CD14-positive monocyte (primary cell): ENCODE measurements around the gene CAMTA1. TPM values are rescaled to one million over a fixed set of nuclear protein-coding genes. Genes with fewer than 3 reads are reported as not detected.

Experiments
- DNase-seq, 3 donors: peaks; one replicate each; pipeline ENCODE4 v3.0.0-alpha.2; 2011 to 2022
- H2AFZ ChIP-seq: 2 replicates; pipeline ENCODE4 v1.6.0; 2012; ENCODE audit warnings: mild to moderate bottlenecking, low read depth, low read length, inconsistent platforms; ENCODE audit not compliant: insufficient read depth, poor library complexity, severe bottlenecking
- H3K27ac ChIP-seq, 2 donors: 1 replicate in 1 of 2; 2 replicates in 1 of 2; pipeline ENCODE4 v1.5.1; 2012 to 2013; ENCODE audit warnings: low read length in 2 of 2, control low read depth in 1 of 2, inconsistent platforms in 1 of 2, low read depth in 1 of 2, mild to moderate bottlenecking in 1 of 2
- H3K27me3 ChIP-seq, 2 donors: one replicate each; pipeline versions ENCODE4 v1.6.0 to v1.6.1; 2011 to 2013; ENCODE audit warnings: low read length in 2 of 2; ENCODE audit not compliant: control insufficient read depth in 2 of 2, insufficient read depth in 2 of 2
- H3K36me3 ChIP-seq, 2 donors: replicated peaks in 1 of 2; 1 replicate in 1 of 2; 2 replicates in 1 of 2; pipeline versions ENCODE4 v1.5.1 to v1.6.1; 2012 to 2013; ENCODE audit warnings: low read length in 2 of 2, control low read depth in 1 of 2, inconsistent platforms in 1 of 2, mild to moderate bottlenecking in 1 of 2; ENCODE audit not compliant: insufficient read depth in 2 of 2, control insufficient read depth in 1 of 2
- H3K4me1 ChIP-seq, 2 donors: 1 replicate in 1 of 2; 2 replicates in 1 of 2; pipeline versions ENCODE4 v1.5.1 to v1.6.1; 2012 to 2013; ENCODE audit warnings: low read length in 2 of 2, control low read depth in 1 of 2, inconsistent platforms in 1 of 2, mild to moderate bottlenecking in 1 of 2, moderate library complexity in 1 of 2; ENCODE audit not compliant: insufficient read depth in 2 of 2, control insufficient read depth in 1 of 2
- H3K4me2 ChIP-seq: replicated peaks from 2 replicates; pipeline ENCODE3; 2012; ENCODE audit warnings: low read length, moderate library complexity, mild to moderate bottlenecking; ENCODE audit not compliant: poor library complexity, severe bottlenecking; ENCODE audit errors: extremely low read depth
- H3K4me3 ChIP-seq, 3 experiments: fragments of 200-600 bp in 1 of 3; sonication (generic) in 1 of 3; replicated peaks in 1 of 3; 1 replicate in 2 of 3; 2 replicates in 1 of 3; pipeline ENCODE4 v1.5.1; 2011 to 2013; ENCODE audit warnings: low read length in 3 of 3, mild to moderate bottlenecking in 3 of 3, control low read depth in 2 of 3, low read depth in 2 of 3, inconsistent platforms in 1 of 3, moderate library complexity in 1 of 3
- H3K79me2 ChIP-seq: 2 replicates; pipeline ENCODE4 v1.6.0; 2012; ENCODE audit warnings: mild to moderate bottlenecking, control low read depth, inconsistent platforms, low read length, moderate library complexity; ENCODE audit not compliant: insufficient read depth
- H3K9ac ChIP-seq: 2 replicates; pipeline ENCODE4 v1.6.0; 2017; ENCODE audit warnings: low read length, mild to moderate bottlenecking; ENCODE audit not compliant: insufficient read depth, poor library complexity, severe bottlenecking
- H3K9me3 ChIP-seq, 2 donors: replicated peaks in 1 of 2; 1 replicate in 1 of 2; 2 replicates in 1 of 2; pipeline versions ENCODE4 v1.5.1 to v1.6.1; 2012 to 2013; ENCODE audit warnings: low read length in 2 of 2, control low read depth in 1 of 2; ENCODE audit not compliant: control insufficient read depth in 1 of 2, insufficient read depth in 1 of 2
- H4K20me1 ChIP-seq: 2 replicates; pipeline ENCODE4 v1.6.0; 2012; ENCODE audit warnings: mild to moderate bottlenecking, low read length, control low read depth, moderate library complexity; ENCODE audit not compliant: insufficient read depth
- H3K27ac Mint-ChIP-seq, 7 donors: one replicate each; pipeline ENCODE4 v1.8.0; 2020; ENCODE audit warnings: mild to moderate bottlenecking in 7 of 7, mixed read lengths in 7 of 7, moderate library complexity in 6 of 7, inconsistent platforms in 2 of 7
- H3K27me3 Mint-ChIP-seq, 3 donors: one replicate each; pipeline ENCODE4 v1.8.0; 2021 to 2022; ENCODE audit warnings: low read depth in 3 of 3, mild to moderate bottlenecking in 3 of 3, mixed read lengths in 3 of 3, moderate library complexity in 3 of 3, inconsistent platforms in 1 of 3
- H3K36me3 Mint-ChIP-seq, 2 donors: one replicate each; pipeline ENCODE4 v1.8.0; 2020; ENCODE audit warnings: mixed read lengths in 2 of 2, inconsistent platforms in 1 of 2, mild to moderate bottlenecking in 1 of 2
- H3K4me1 Mint-ChIP-seq: one replicate; pipeline ENCODE4 v1.8.0; 2020; ENCODE audit warnings: mild to moderate bottlenecking, mixed read lengths
- H3K4me3 Mint-ChIP-seq, 2 donors: one replicate each; pipeline ENCODE4 v1.8.0; 2020; ENCODE audit warnings: mild to moderate bottlenecking in 2 of 2, mixed read lengths in 2 of 2, moderate library complexity in 1 of 2
- H3K9me3 Mint-ChIP-seq, 7 donors: one replicate each; pipeline ENCODE4 v1.8.0; 2020 to 2022; ENCODE audit warnings: mixed read lengths in 7 of 7, mild to moderate bottlenecking in 6 of 7, moderate library complexity in 6 of 7, inconsistent platforms in 2 of 7
- WGBS: methylation state at CpG from one replicate; pipeline ENCODE4 v1.1.5; 2013; ENCODE audit warnings: missing lambda C conversion rate; ENCODE audit not compliant: insufficient coverage; 5-methylcytosine and 5-hydroxymethylcytosine counted together
- intact Hi-C, 2 donors: fragments of 100-400 bp; cut with micrococcal nuclease; formaldehyde crosslinking; loops; one replicate each; pipeline versions ENCODE4 v1.15.0 to v1.15.1; 2023
- polyA plus RNA-seq, 3 donors: library from polyadenylated mRNA; depleted of rRNA in 1 of 3; unstranded in 2 of 3; stranded (reverse) in 1 of 3; fragments of 300-500 nt in 2 of 3; fragments of >200 nt in 1 of 3; fragmentation: Illumina TruSeq in 2 of 3; gene quantifications; 1 replicate in 2 of 3; 2 replicates in 1 of 3; pipeline ENCODE4 v1.2.3, GENCODE V29; 2012 to 2021
- TF ChIP-seq, protein P1 (sequence below): fragments of 200-600 bp; IDR thresholded peaks from one replicate; pipeline ENCODE4 v1.8.0; 2022; ENCODE audit warnings: antibody characterized with exemption, mild to moderate bottlenecking

CAMTA1 gene
- polyA plus RNA-seq, 3 donors = 52.0 to 89.6 (median 78.3) TPM

DNA sequence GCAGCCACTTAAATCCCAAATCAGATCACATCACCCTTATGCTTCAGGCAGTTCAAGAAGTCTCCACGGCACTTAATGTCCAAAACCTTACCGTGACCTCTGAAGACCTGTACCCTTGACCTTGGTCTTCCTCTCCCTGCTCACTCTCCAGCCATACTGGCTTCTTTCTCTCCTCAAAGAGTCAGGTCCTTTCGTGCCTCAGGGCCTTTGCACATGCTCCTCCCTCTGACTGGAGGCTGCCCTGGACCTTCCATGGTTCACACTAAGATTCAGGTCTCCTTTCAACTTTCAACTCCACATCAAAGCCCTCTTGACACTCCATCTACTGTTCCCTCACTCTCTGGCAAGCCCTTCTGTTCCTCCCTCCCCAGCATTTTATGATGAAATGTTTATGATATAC lies 695.9 kb downstream of the CAMTA1 start:
- TF ChIP-seq, protein P1, sequence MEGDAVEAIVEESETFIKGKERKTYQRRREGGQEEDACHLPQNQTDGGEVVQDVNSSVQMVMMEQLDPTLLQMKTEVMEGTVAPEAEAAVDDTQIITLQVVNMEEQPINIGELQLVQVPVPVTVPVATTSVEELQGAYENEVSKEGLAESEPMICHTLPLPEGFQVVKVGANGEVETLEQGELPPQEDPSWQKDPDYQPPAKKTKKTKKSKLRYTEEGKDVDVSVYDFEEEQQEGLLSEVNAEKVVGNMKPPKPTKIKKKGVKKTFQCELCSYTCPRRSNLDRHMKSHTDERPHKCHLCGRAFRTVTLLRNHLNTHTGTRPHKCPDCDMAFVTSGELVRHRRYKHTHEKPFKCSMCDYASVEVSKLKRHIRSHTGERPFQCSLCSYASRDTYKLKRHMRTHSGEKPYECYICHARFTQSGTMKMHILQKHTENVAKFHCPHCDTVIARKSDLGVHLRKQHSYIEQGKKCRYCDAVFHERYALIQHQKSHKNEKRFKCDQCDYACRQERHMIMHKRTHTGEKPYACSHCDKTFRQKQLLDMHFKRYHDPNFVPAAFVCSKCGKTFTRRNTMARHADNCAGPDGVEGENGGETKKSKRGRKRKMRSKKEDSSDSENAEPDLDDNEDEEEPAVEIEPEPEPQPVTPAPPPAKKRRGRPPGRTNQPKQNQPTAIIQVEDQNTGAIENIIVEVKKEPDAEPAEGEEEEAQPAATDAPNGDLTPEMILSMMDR = no peak

DNA sequence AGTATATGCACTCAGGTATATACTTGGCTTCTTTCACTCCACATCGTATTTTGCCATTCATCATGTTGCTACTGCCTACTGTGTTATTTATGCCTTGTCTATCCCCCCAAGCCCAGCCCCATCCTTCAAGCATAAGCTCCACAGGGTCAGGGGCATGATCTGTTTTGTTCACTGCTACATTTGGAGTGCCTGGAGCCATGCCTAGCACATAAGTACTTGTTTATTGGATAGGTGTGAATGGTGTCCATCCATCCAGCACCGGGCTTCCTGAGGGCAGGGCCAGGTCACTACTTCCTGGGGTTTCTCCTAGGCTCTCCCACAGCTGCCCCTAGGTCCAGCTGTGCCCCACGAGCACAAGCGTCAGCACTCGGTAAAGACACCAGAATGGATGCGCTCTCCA lies 696.8 kb downstream of the CAMTA1 start:
- TF ChIP-seq, protein P1 = no peak
- intact Hi-C loops = no loop called here
- Mint-ChIP-seq H3K36me3 (no peaks in the 10 kb centered on the region), H3K27me3 (peaks cover 0 to 6% (median 0%) of the 10 kb centered on the region in 3 donors), H3K9me3 (no peaks in the 10 kb centered on the region), H3K4me1 (no peaks in the 10 kb centered on the region), H3K4me3 (no peak overlapping the region), H3K27ac (no peak overlapping the region)
- no peaks in the 10 kb centered on the region for H3K27me3 ChIP-seq
- 91% methylated on average over 6 of the region's 6 CpGs for WGBS
- no peaks in the 10 kb centered on the region for H3K4me1 ChIP-seq
- H3K36me3 ChIP-seq = no peaks in the 10 kb centered on the region
- no peak for DNase-seq
- H2AFZ ChIP-seq = no peak overlapping the region
- no peaks in the 10 kb centered on the region for H4K20me1 ChIP-seq
- no peak overlapping the region for H3K27ac ChIP-seq
- H3K9me3 ChIP-seq = no peaks in the 10 kb centered on the region
- H3K4me2 ChIP-seq = no peak overlapping the region
- no peaks in the 10 kb centered on the region for H3K79me2 ChIP-seq
- no peak overlapping the region for H3K4me3 ChIP-seq
- no peak overlapping the region for H3K9ac ChIP-seq

More for the DNA sequence above, 695.9 kb downstream of the CAMTA1 start:
- WGBS = 68% methylated on average over 2 of the region's 3 CpGs
- intact Hi-C loops = no loop called here
- no peak for DNase-seq
- no peak overlapping the region for H2AFZ ChIP-seq
- no peaks in the 10 kb centered on the region for H3K4me1 ChIP-seq
- Mint-ChIP-seq H3K27ac (no peak overlapping the region), H3K9me3 (no peaks in the 10 kb centered on the region), H3K36me3 (no peaks in the 10 kb centered on the region), H3K27me3 (peaks cover 0 to 2% (median 0%) of the 10 kb centered on the region in 3 donors), H3K4me3 (no peak overlapping the region), H3K4me1 (no peaks in the 10 kb centered on the region)
- H3K4me3 ChIP-seq = no peak overlapping the region
- no peak overlapping the region for H3K4me2 ChIP-seq
- H3K9me3 ChIP-seq = no peaks in the 10 kb centered on the region
- no peak overlapping the region for H3K9ac ChIP-seq
- H3K27ac ChIP-seq = no peak overlapping the region
- no peaks in the 10 kb centered on the region for H4K20me1 ChIP-seq
- no peaks in the 10 kb centered on the region for H3K27me3 ChIP-seq
- H3K79me2 ChIP-seq = no peaks in the 10 kb centered on the region
- no peaks in the 10 kb centered on the region for H3K36me3 ChIP-seq
